Keratinocyte (primary cell): ENCODE results near the gene FHIT. TPM values are rescaled to one million over a fixed set of nuclear protein-coding genes. Genes with fewer than 3 reads are reported as not detected.

Source experiments
- DNase-seq: peaks from one replicate; pipeline ENCODE4 v3.0.0-alpha.2; 2011; ENCODE audit warnings: low read depth, missing footprints, low spot score
- FAIRE-seq: peaks from 2 replicates; lab custom pipeline; 2011; peaks lifted over from hg19 to GRCh38; lab: Jason Lieb, UNC
- H2AFZ ChIP-seq: 2 replicates; pipeline ENCODE4 v1.6.0; 2012; ENCODE audit warnings: low read length, control low read depth, inconsistent platforms; ENCODE audit not compliant: control insufficient read depth
- H3K27ac ChIP-seq: 2 replicates; pipeline ENCODE4 v1.5.1; 2011; ENCODE audit warnings: low read length; ENCODE audit not compliant: control insufficient read depth, insufficient read depth
- H3K27me3 ChIP-seq: 3 replicates; pipeline ENCODE4 v1.6.0; 2011; ENCODE audit warnings: low read length; ENCODE audit not compliant: control insufficient read depth, insufficient read depth; ENCODE audit errors: extremely low read depth
- H3K36me3 ChIP-seq, 2 experiments: 2 replicates in 1 of 2; 3 replicates in 1 of 2; pipeline ENCODE4 v1.5.1; 2011; ENCODE audit warnings: low read length in 2 of 2, mild to moderate bottlenecking in 1 of 2; ENCODE audit not compliant: control insufficient read depth in 2 of 2, insufficient read depth in 2 of 2; ENCODE audit errors: extremely low read depth in 1 of 2
- H3K4me1 ChIP-seq: 3 replicates; pipeline ENCODE4 v1.5.1; 2011; ENCODE audit warnings: low read length; ENCODE audit not compliant: control insufficient read depth, insufficient read depth; ENCODE audit errors: extremely low read depth
- H3K4me2 ChIP-seq: 3 replicates; pipeline ENCODE4 v1.6.0; 2011; ENCODE audit warnings: low read depth, low read length; ENCODE audit not compliant: control insufficient read depth, insufficient read depth; ENCODE audit errors: extremely low read depth
- H3K4me3 ChIP-seq, 3 experiments: fragments of 200-600 bp in 1 of 3; sonication (generic) in 1 of 3; 2 replicates in 2 of 3; 3 replicates in 1 of 3; pipeline ENCODE4 v1.5.1; 2011 to 2016; ENCODE audit warnings: low read length in 3 of 3, mild to moderate bottlenecking in 3 of 3, control low read depth in 2 of 3, inconsistent platforms in 1 of 3, low read depth in 1 of 3, mixed read lengths in 1 of 3, mixed run types in 1 of 3, moderate library complexity in 1 of 3; ENCODE audit not compliant: control insufficient read depth in 2 of 3, insufficient read depth in 2 of 3; ENCODE audit errors: extremely low read depth in 1 of 3
- H3K79me2 ChIP-seq: 2 replicates; pipeline ENCODE4 v1.6.0; 2012; ENCODE audit warnings: low read length; ENCODE audit not compliant: control insufficient read depth, insufficient read depth
- H3K9ac ChIP-seq: 3 replicates; pipeline ENCODE4 v1.6.0; 2011; ENCODE audit warnings: low read length; ENCODE audit not compliant: control insufficient read depth, insufficient read depth; ENCODE audit errors: extremely low read depth
- H3K9me1 ChIP-seq: 3 replicates; pipeline ENCODE4 v1.6.0; 2011; ENCODE audit warnings: low read length; ENCODE audit not compliant: control insufficient read depth, insufficient read depth; ENCODE audit errors: extremely low read depth
- H3K9me3 ChIP-seq: 2 replicates; pipeline ENCODE4 v1.5.1; 2012; ENCODE audit warnings: low read depth, low read length; ENCODE audit not compliant: control insufficient read depth
- H4K20me1 ChIP-seq: 3 replicates; pipeline ENCODE4 v1.6.0; 2011; ENCODE audit warnings: low read length; ENCODE audit not compliant: control insufficient read depth, insufficient read depth; ENCODE audit errors: extremely low read depth
- EZH2 ChIP-seq: IDR thresholded peaks from one replicate; pipeline ENCODE4 v1.6.1; 2012; ENCODE audit warnings: inconsistent platforms, mild to moderate bottlenecking, low read length, moderate library complexity
- dilution Hi-C: fragments of 300-500 bp; cut with MboI; formaldehyde crosslinking; loops from one replicate; pipeline ENCODE4 v1.7.0; 2020; ENCODE audit warnings: low sequenced_read_pairs; ENCODE audit not compliant: extremely low pct_ligation_motif_present
- polyA plus RNA-seq, 5 experiments: library from polyadenylated mRNA; depleted of rRNA in 3 of 5; stranded (reverse) in 3 of 5; stranded (forward) in 1 of 5; unstranded in 1 of 5; fragments of >200 nt; gene quantifications; 1 replicate in 1 of 5; 2 replicates in 3 of 5; 3 replicates in 1 of 5; pipeline versions ENCODE4 v1.2.1 to v1.2.3, GENCODE V29; 2011 to 2012; ENCODE audit warnings: missing spikeins in 2 of 5, low read depth in 1 of 5, low replicate concordance in 1 of 5
- TF ChIP-seq, protein P1 (sequence below), 3 experiments: IDR thresholded peaks in 1 of 3; conservative IDR thresholded peaks in 1 of 3; optimal IDR thresholded peaks in 1 of 3; 2 replicates in 2 of 3; 3 replicates in 1 of 3; pipeline versions ENCODE3 to v1.5.1; 2011; ENCODE audit warnings: low read length in 3 of 3, mild to moderate bottlenecking in 3 of 3, moderate library complexity in 2 of 3, control low read depth in 1 of 3, inconsistent platforms in 1 of 3; ENCODE audit not compliant: insufficient read depth in 2 of 3; ENCODE audit errors: extremely low read depth in 1 of 3

FHIT gene
- polyA plus RNA-seq, 1 donor (not counting 4 experiments of a cell fraction or from before 2014, with no cell fraction given) = 2.2 TPM

DNA sequence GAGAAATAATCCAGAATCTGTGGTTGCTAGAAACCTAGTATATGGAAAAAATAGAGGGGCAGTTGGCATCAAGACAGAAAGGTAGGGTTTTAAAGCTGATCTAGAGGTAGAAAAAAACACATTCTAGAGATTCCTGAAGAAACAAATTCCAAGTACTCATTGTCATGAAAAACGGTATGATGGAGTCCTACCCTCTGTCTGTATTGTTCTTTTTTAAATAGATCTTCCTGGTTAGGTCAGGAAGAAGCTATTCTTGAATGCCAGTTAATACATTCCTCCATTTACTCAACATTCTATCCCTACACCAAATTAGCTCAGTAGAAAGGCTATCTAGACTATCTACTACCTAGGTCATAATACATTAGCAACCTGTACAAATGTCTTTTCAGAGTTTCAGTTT lies 364.7 kb downstream of the FHIT start:
- H3K27ac ChIP-seq = no peak overlapping the region
- no peaks in the 10 kb centered on the region for H3K9me3 ChIP-seq
- H3K36me3 ChIP-seq = no peaks in the 10 kb centered on the region
- FAIRE-seq (no peak), DNase-seq (no peak)
- TF ChIP-seq, protein P1, sequence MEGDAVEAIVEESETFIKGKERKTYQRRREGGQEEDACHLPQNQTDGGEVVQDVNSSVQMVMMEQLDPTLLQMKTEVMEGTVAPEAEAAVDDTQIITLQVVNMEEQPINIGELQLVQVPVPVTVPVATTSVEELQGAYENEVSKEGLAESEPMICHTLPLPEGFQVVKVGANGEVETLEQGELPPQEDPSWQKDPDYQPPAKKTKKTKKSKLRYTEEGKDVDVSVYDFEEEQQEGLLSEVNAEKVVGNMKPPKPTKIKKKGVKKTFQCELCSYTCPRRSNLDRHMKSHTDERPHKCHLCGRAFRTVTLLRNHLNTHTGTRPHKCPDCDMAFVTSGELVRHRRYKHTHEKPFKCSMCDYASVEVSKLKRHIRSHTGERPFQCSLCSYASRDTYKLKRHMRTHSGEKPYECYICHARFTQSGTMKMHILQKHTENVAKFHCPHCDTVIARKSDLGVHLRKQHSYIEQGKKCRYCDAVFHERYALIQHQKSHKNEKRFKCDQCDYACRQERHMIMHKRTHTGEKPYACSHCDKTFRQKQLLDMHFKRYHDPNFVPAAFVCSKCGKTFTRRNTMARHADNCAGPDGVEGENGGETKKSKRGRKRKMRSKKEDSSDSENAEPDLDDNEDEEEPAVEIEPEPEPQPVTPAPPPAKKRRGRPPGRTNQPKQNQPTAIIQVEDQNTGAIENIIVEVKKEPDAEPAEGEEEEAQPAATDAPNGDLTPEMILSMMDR (optimal IDR thresholded peaks at IDR 0.05 in 1 of 3, IDR thresholded peaks at IDR 0.05 in 1 of 3, conservative IDR thresholded peaks at IDR 0.05 in 1 of 3; ENCODE audit: extremely low read depth in 1 of 3, insufficient read depth in 2 of 3, low read length in 3 of 3) = no peak
- no peak for TF ChIP-seq EZH2
- no peaks in the 10 kb centered on the region for H3K27me3 ChIP-seq
- no peak overlapping the region for H3K9ac ChIP-seq
- H3K4me2 ChIP-seq = no peak overlapping the region
- no peak overlapping the region for H3K4me3 ChIP-seq
- H3K79me2 ChIP-seq = no peaks in the 10 kb centered on the region
- no peaks in the 10 kb centered on the region for H3K4me1 ChIP-seq
- H3K9me1 ChIP-seq = no peaks in the 10 kb centered on the region
- H2AFZ ChIP-seq = no peak overlapping the region
- H4K20me1 ChIP-seq = no peaks in the 10 kb centered on the region
- dilution Hi-C loops = no loop called here

DNA sequence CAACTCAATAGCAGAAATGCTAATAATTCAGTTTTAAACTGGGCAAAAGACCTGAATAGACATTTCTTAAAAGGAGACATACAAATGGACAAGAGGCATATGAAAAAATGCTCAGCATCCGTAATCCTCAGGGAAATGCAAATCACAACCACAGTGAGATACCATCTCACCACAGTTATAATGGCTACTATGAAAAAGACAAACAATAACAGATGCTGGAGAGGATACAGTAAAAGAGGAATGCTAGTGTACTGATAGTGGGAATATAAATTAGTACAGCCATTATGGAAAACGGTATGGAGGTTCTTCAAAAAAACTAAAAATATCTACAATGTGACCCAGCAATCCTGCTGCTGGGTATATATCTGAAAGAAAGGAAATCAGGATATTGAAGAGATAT lies 367.2 kb downstream of the FHIT start:
- Histone ChIP-seq H3K79me2 (no peaks in the 10 kb centered on the region), H4K20me1 (no peaks in the 10 kb centered on the region), H3K27me3 (no peaks in the 10 kb centered on the region), H3K4me2 (no peak overlapping the region), H3K4me1 (no peaks in the 10 kb centered on the region), H3K9ac (no peak overlapping the region), H2AFZ (no peak overlapping the region), H3K36me3 (no peaks in the 10 kb centered on the region), H3K27ac (no peak overlapping the region), H3K9me3 (no peaks in the 10 kb centered on the region), H3K4me3 (no peak overlapping the region), H3K9me1 (no peaks in the 10 kb centered on the region)
- DNase-seq (no peak), FAIRE-seq (no peak)
- dilution Hi-C loops = no loop called here
- no peak for TF ChIP-seq EZH2
- TF ChIP-seq, protein P1 (optimal IDR thresholded peaks at IDR 0.05 in 1 of 3, IDR thresholded peaks at IDR 0.05 in 1 of 3, conservative IDR thresholded peaks at IDR 0.05 in 1 of 3; ENCODE audit: extremely low read depth in 1 of 3, insufficient read depth in 2 of 3, low read length in 3 of 3) = no peak
